HS-27A (cell line): ENCODE data around the gene TUBGCP3.

Experiments used
- DNase-seq: peaks from one replicate; pipeline ENCODE4 v3.0.0-alpha.2; 2012; ENCODE audit warnings: low read depth, missing footprints

The TUBGCP3 gene

GRCh38 chr13:112438515-112438914 lies 149.4 kb downstream of the TUBGCP3 start:
- DNase-seq: no peak

- no peak for DNase-seq
Measured at GRCh38 chr13:112438094-112438493, 149.9 kb downstream of the TUBGCP3 start.

GRCh38 chr13:112435973-112436372 lies 152.0 kb downstream of the TUBGCP3 start:
- DNase-seq: no peak
